GM18526 (cell line): ENCODE data around the gene TBC1D22A.

Source experiments
- POLR2A ChIP-seq: IDR thresholded peaks from 3 replicates; pipeline ENCODE4 v1.6.1; 2011; ENCODE audit not compliant: insufficient read length; ENCODE audit errors: extremely low read depth

The TBC1D22A gene

DNA sequence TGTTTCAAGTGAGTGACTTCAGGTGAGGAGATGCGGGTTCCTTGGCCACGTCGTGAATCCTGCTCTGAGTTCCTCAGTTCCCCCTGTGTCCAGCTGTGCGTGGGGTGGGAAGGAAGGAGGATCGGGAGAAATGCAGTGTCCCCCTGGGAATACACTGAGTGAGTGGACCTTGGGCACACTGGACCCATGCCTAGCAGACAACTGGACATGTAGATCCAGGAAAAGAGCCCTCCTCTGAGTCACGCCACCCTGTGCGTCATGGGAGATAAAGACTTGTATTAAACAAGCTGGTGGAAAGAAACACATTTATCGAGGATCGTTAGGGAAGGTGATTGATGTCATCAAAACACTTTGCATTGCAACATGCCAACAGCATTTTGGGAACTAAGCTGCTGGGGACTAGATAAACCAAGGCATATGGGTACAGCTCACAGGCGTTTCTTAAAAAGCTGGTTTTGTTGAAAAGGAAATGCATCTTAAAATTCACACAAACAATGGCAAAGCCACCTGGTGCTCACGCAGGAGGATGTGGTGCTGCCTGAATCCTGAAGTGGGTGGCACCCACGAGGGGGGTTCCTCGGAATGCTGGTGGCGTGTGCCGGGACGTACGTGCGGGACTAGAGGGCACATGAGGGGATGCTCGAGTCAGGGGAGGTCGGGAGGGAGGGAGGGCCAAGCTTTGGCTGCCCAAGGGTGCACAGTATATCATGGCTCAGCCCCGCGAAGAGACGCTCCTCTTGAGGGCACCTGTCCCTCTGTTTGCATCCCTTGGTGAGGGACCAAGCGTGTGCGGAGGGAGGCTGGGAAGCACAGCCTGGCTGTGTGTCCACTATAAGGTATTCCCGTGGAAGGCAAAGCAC is 303.5 kb downstream of the TBC1D22A start:
- no peak for TF ChIP-seq POLR2A

GRCh38 chr22:47066616-47066905 is 304.1 kb downstream of the TBC1D22A start:
- TF ChIP-seq POLR2A, result no peak

DNA sequence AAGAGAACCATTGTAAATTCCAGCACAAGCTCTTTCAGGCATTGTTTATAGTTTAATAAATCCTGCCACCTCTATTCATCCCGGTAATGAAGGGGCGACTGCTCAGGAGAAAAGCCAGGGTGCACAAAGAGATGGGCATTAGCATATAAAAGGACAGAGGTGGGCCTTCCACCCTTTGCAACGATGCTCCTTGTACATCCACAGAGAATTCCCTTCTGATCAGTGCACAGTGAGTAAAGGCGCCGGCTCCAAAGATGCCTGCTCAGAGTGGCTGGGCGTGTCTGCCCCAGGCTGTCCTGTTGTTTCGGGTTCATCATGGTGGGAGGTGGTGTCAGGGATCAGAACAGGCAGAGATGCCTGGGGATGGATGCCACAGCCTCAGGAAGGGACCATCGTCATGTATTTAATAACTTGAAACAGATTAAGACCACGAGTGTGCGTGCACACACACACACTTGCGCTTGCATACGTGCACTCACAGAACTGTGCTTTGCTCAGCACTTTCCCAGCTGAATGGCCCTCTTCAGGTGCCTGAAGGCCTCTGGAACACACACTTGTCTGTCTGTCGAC is 305.0 kb downstream of the TBC1D22A start:
- TF ChIP-seq POLR2A, result no peak

- TF ChIP-seq POLR2A, result no peak
Observed at GRCh38 chr22:47067911-47068625, 305.6 kb downstream of the TBC1D22A start.

DNA sequence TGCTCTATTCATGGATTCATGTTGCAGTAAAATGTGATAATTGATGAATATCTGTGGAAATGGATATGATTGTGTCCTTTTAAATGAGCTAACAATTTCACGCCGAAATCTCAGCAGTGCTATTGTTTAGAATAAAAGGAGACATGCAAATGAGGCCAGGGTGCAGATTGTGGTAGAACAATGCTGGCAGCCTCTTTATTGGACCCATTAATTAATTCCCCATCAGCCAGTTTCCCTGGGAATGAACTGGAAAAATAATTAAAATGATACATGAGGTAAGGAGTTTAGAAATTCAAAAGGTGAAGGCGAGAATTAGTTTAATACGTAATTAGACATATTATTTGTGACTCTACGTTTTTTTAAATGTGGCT is 306.2 kb downstream of the TBC1D22A start:
- TF ChIP-seq POLR2A, result no peak

DNA sequence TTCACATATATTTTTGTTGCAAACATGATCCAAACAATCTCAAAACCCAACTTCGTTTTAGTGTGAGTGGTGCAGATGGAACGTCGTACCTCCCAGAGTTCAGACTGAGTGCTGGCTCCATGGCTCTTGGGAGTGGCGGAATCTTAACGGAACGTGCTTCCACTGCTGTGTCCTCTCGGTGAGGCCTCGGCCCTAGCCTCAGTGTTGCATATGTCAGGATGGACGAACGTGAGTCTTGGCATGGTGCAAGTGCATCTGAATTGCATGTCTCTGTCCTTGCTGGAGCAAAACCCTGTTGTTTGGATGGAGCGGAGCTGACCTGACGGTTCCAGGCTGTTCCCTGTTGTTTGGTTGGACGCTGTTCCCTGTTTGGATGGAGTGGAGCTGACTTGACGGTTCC is 306.8 kb downstream of the TBC1D22A start:
- no peak for TF ChIP-seq POLR2A

DNA sequence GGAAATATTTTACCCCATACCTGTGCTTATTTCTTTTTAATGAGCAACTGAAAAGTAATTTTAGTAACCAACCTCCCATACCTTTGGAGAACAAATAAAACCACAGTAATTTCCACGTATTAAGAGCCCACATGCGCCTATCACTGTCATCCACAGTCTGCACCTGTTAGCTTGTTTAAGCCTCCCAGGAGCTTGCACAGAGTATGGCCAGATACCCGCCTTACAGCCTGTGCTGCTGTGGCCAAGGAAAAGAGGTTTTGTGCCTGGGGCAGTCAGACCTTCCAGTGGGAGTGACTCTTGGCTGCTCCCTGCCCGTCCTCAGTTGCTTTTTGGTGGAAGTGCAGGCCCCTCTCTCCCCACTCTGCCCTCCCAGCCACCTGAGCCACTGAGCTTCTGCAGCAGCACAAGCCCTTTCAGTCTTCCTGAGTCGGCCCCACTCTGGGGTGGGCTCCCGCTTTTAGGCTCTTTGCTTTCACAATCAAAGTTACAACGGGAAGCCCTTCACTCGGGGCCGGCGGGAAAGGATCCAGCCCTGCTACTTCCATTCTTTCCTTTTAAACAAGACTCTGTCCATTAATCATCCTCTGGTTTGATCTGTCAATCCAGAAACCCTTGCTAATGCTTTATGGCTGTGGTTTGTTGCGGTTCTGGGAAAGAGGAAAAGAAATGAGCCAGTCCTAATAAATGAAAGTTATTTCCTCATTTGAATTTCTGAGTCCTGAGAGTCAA is 308.8 kb downstream of the TBC1D22A start:
- TF ChIP-seq POLR2A, result no peak

DNA sequence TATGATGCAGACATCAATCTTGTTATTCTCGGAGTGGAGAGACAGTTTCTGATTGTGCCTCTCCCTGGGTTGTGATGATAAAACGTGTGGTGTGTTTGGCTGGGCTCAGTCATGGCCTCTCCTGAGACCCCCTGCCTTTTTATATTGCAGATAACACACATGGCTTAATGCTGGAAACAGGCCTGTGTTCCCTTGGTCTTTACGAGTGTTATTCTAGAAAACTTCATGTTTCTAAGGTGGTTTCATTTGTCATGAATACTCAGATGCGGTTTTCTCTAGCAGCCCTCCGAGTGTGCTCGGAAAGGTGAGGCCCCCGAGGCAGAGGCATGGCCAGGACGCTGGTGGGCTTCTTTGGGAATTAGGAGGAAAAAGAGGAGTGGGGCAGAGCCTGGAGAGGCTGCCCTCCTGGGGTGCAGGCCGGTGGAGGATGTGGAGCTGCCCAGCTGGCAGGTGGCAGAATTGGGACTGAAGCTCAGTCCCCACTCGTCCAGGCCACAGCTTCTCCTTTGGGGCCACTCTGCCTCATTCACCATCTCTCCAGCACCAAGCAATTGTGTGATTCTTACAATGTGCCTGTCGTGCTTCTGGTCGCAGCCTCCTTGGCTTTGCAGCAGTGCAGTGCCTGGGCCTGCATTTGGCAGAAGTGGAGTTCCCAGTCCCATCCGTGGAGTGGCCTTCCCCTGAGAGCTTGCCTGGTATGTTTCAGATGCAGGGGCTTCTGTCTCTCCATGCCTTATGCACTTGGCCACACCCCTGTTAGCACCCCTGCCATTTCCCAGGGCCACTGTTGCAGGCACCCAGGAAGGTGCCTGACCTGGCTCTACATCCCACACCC is 309.6 kb downstream of the TBC1D22A start:
- no peak for TF ChIP-seq POLR2A

GRCh38 chr22:47072642-47072967 is 310.2 kb downstream of the TBC1D22A start:
- no peak for TF ChIP-seq POLR2A

- TF ChIP-seq POLR2A, result no peak
Observed at GRCh38 chr22:47073075-47073474, 310.6 kb downstream of the TBC1D22A start.

DNA sequence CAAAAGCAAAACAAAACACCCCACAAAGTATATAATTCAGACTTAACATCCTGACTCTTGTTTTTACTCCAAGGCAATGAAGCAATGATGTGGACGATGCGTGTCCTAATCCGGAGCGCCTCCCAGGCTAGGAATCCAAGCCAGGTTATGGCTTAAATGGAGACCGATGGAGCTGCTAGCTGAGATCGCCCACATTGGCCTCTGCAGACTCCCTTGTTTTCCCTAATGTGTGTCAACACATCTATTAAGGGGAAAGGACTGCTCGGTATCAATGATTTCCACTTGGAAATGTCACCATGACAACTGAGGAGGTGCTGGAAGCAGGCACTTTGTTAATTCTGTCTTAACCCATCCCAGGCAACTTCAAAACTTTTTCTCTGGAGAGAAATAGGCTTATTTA is 311.7 kb downstream of the TBC1D22A start:
- no peak for TF ChIP-seq POLR2A

DNA sequence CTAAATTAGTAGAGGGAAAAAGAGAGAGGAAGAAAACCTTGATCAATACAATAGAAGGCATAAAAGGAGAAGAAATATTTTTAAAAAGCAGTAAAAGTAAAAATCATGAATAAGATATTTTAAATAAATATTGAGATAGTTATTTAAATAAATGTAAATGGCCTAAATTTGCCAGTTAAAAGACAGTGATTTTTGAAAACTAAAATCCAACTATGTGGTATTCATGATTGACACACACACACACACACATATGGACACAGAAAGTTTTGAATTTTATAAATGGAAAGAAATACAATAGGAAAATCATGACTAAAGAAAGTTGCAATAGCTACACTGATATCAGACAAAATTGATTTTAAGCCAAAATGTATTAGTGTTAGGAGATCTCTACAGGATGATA is 313.1 kb downstream of the TBC1D22A start:
- TF ChIP-seq POLR2A, result no peak

- no peak for TF ChIP-seq POLR2A
Observed at GRCh38 chr22:47076758-47077157, 314.3 kb downstream of the TBC1D22A start.

DNA sequence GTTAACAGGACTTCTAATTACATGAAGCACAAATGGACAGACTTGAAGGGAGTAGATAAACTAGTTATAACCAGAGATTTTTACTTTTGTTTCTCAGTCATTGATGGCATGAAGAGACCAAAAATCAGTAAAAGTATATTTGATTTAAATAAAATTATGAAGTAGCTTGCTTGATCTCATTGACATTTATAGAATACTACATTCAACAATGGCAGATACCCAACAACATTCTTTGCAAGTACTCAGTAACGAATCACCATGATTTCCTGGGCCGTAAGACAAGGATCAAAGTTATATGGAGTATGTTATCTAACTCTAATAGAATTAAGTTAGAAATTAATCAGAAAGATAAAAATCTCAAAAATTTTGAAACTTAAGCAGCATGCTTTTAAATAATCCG is 317.6 kb downstream of the TBC1D22A start:
- TF ChIP-seq POLR2A, result no peak

DNA sequence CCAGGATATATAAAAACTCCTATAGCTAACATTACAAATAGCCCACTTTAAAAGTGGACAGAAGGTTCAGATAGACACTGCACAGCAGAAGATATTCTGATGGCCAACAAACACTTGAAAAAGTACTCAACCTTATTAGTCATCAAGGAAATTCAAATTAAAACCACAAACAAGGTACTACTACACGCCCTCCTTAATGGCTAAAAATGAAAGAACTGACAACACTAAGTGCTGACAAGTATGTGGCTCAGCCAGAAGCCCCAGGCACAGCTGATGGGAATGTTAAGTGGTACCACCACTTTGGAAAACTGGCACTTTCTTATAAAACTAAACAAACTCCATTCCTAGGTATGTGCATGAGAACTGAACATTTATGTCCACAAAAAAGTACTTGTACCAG is 320.1 kb downstream of the TBC1D22A start:
- TF ChIP-seq POLR2A, result no peak
